Breast epithelium (tissue), 3 donors: ENCODE measurements around the gene MCRIP2.

Source experiments
- POLR2A ChIP-seq: fragments of 450-650 bp; IDR thresholded peaks from one replicate; pipeline ENCODE4 v1.6.1; 2016; ENCODE audit warnings: antibody characterized with exemption, mild to moderate bottlenecking, moderate library complexity
- TF ChIP-seq, protein P1 (sequence below), 3 donors: fragments of 450-650 bp; IDR thresholded peaks; one replicate each; pipeline ENCODE4 v1.5.1; 2016 to 2017; ENCODE audit warnings: antibody characterized with exemption in 3 of 3, mild to moderate bottlenecking in 3 of 3, moderate library complexity in 3 of 3

DNA sequence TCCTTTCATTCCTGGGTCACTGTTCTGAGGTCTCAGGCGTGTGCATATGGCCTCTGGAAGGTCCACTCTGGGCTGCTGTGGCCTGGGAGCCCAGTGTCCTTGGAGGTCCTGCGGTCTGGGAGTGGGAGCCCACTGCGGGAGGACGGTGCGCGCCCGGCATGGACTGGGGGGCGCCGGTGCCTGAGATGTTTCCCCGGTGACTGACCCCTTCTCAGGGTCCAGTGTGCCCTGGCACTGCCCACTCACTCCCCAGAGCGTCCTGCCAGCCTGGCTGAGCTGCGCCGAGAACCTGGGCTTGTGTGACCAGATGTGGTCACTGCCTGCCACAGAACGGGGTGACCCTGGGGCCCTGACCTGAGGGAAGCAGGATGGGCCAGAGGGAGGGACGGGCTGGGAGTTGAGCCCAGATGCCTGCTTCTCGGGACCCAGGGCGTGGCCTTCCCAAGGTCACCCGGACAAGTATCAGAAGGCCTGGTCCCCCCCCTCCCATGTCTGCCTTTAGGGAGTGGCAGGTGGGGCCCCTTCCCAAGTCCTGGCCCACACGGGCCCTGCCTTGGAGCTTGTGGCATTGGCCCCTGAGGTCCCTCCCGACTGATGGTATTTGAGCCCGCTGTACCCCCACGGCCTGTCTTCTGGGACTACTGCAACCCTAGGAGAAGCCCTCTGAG, 32.7 kb downstream of the MCRIP2 start:
- TF ChIP-seq, protein P1, sequence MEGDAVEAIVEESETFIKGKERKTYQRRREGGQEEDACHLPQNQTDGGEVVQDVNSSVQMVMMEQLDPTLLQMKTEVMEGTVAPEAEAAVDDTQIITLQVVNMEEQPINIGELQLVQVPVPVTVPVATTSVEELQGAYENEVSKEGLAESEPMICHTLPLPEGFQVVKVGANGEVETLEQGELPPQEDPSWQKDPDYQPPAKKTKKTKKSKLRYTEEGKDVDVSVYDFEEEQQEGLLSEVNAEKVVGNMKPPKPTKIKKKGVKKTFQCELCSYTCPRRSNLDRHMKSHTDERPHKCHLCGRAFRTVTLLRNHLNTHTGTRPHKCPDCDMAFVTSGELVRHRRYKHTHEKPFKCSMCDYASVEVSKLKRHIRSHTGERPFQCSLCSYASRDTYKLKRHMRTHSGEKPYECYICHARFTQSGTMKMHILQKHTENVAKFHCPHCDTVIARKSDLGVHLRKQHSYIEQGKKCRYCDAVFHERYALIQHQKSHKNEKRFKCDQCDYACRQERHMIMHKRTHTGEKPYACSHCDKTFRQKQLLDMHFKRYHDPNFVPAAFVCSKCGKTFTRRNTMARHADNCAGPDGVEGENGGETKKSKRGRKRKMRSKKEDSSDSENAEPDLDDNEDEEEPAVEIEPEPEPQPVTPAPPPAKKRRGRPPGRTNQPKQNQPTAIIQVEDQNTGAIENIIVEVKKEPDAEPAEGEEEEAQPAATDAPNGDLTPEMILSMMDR (IDR thresholded peaks at IDR 0.05): no peak
- TF ChIP-seq POLR2A: no peak
